Activated effector memory CD4-positive, alpha-beta T cell treated with Interleukin-2 at 50 U/mL for 16 hours (primary cell): ENCODE measurements around the gene CDC42BPA.
"Not testable (repeated sequence)": the region's sequence is repeated elsewhere in the genome, so short reads cannot be mapped to it uniquely, and the experiment has no call there.

Experiments used
- DNase-seq: peaks from one replicate; pipeline ENCODE4 v3.0.0-alpha.2; 2020

Gene CDC42BPA

GRCh38 chr1:227210604-227211003, 107.7 kb downstream of the CDC42BPA start:
- DNase-seq, result no peak

GRCh38 chr1:227197064-227197463, 121.2 kb downstream of the CDC42BPA start:
- no peak for DNase-seq

DNA sequence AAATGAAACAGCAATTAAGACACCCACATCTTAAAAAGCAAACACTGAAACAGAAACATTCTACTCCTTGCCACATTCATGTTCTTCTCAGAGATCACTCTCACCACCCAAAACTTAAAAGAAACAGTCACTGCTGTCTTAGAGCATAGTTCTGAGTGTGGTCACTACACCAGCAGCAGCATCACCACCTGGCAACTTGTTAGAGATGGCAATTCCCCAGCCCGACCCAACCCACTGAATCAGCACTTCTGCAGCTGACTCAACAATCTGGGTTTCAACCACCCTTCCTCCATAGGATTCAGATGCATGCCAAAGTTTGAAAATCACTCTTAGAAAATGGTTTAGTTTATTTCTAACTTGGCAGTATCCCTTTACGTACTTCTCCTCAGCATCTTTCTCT, 126.1 kb downstream of the CDC42BPA start:
- DNase-seq, result no peak

DNA sequence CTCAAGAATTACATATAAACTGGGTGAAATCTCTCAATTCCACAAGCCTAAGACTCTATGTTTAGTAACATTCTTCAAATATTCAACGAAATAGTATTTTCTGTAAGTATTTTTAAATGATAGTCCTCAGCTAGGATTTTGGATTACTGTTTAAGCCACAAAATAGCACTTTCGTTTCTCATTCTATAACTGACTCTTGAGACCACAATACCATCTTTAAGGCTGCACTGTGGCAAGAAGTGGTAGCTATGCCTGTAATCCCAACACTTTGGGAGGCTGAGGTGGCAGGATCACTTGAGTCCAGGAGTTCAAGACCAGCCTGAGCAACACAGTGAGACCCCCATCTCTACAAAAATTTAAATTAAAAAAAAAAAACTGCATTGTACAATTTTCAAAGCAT, 126.7 kb downstream of the CDC42BPA start:
- no peak for DNase-seq

DNA sequence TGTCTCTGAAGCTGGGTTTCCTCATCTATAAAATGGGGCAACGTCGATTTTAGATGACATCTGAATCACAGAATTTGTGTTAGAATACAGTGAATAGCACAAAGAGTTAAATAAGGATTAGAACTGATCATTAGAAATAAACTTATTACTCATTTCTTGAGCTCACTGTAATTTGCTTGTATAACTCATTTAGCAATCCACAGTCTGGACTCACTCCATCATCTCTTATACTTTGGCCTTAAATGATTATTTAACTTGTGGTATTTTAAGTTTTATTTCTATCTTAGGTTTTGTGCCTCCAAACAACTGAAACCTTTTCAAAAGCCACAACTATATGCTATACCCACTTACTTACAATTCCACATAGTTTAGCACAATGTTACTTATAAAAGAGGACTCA, 128.0 kb downstream of the CDC42BPA start:
- no peak for DNase-seq

DNA sequence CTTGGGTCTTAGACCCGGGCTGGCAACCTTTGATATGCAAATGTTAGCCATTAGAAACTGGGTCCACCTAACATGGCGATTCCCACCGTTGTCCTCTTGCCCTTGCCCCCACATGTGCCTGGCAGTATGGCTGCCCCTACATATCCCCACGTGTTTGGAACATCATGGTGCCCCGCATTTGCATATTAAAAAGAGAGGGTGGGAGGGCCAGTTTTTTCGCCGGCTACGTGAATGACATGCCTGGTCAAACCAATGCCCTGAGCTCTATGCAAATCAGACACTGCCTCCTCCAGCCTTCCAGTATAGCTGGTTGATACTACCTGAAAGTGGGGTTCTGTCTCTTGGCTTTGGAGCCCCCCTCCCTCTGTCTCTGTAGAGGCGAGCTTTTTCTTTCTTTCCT, 133.0 kb downstream of the CDC42BPA start:
- DNase-seq, result no peak

DNA sequence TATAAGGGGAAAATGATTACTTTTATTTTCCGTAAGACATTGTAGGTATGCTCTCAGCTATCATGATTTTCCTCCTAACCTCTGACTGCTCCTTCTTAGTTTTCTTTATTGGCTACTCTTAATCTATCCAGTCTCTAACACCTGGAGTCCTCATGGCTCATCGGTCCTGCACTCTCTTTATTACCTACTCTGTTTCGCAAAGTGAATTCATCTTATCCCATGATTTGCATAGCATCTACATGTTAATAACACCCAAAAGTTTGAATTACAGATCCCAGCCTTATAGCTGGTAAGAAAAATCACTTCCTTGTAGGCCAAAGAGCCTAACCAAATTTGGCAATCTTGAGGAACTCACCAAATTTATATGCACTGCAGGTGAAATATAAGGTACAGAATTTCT, 136.3 kb downstream of the CDC42BPA start:
- no peak for DNase-seq

DNA sequence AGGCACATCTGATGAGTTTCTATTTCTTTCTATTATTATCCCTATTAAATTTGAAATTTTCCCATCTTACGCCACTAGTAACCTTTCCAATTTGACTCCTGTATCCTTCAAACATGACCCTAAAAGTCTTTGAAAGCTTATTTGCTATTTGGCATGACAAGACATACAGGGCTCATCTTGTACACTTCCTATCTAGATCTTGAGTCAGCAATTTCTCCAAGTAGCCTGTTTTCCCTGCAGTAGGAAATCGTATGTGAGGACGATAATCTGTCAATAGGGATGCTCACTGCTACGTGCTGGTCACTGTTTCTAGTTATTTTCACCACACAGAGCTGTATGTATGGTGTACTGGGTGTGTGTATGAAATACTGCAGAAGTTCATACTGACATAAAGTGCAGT, 142.7 kb downstream of the CDC42BPA start:
- no peak for DNase-seq

DNA sequence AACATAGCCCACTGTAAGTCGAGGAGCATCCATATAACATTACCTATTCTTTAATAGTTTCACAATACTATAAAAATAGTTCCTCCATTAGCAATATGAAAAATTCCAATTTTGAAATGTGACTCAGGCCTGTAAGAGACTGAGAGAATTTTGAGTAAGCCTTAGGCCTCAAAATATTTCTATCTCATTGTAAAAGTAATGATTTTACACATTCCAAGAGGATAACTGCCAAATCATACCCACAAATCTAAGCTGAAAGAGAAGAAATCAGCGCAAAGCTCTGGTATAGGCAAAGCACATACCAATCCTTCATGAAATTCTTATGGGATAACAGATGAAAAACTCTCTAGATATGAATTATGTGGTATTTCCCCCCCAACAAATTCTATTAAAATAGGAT, 144.1 kb downstream of the CDC42BPA start:
- no peak for DNase-seq

- no peak for DNase-seq
Measured at GRCh38 chr1:227170361-227171166, 147.7 kb downstream of the CDC42BPA start.

GRCh38 chr1:227169343-227169742, 148.9 kb downstream of the CDC42BPA start:
- no peak for DNase-seq

DNA sequence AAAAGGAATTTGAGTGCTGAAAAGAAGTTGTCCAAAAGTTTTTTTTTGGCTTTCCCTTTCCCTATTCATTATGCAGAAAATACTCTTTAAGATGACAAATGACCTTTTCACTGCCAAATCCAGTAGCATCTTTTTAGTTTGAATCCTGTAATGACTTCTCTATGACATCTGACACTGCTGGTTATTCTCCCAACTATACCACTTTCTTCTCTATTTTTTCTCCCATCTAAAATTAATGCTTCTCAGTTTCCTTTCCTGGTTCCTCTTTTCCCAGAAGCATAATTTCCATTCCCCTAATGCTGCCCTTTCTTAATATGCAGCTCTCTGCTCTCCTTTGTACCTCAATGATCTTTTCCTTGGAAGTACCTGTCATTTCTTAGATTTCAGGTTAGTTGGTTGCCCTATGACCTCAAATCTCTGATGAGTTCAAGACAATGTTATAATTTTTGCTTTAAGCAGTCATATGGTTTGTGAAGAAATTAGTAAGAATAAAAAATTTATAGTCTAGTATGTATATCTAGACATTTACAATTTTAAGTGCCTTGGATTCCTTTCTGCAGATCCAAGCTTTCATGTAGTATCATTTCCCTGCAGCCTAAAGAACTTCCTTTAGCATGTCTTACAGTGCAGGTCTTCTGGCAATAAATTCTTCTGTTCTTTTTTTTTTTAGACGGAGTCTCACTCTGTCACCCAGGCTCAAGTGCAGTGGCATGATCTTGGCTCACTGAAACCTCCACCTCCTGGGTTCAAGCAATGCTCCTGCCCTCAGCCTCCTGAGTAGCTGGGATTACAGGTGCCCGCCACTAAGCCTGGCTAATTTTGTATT, 150.8 kb downstream of the CDC42BPA start:
- DNase-seq, result no peak

GRCh38 chr1:227166559-227166958, 151.7 kb downstream of the CDC42BPA start:
- DNase-seq, result no peak

- DNase-seq, result no peak
Measured at GRCh38 chr1:227161470-227161869, 156.8 kb downstream of the CDC42BPA start.

DNA sequence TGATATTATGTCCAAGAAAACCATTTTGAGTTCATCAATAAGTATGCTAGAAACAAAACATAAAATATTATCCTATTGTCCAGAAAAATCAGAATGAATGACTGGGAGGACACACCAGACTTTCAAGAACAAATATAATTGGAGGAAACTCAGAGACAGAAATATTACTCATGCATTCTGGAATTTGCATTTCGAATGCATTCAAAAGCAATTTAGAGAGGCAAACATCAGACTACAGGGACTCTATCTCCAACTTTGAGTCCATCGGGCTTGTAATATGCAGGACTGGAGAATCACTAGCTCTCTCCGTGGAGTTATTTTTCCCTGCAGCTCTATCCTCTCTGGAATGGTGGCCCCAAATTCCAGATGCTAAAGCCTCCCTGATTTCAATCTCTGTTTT, 161.8 kb downstream of the CDC42BPA start:
- no peak for DNase-seq

GRCh38 chr1:227155688-227156087, 162.6 kb downstream of the CDC42BPA start:
- DNase-seq, result no peak

DNA sequence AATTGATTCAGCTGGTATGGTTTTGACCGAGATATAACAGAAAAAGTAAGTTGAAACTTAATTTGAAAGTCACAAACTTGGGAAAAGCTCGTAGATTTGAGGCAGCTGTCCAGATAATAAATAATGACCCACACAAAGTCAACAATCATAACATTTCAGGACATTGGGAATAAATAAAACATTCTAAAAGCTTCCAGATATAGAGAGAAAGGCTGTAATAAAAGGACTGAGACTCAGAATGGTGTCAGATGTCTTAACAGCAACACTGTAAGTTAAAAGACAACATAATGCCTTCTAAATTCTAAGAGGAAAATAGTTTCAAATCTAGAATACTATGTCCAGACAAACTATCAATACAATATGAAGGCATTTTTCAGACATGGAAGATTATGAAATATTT, 163.3 kb downstream of the CDC42BPA start:
- DNase-seq, result no peak

GRCh38 chr1:227152525-227152924, 165.8 kb downstream of the CDC42BPA start:
- no peak for DNase-seq

- DNase-seq, result no peak
Measured at GRCh38 chr1:227140376-227140775, 177.9 kb downstream of the CDC42BPA start.

DNA sequence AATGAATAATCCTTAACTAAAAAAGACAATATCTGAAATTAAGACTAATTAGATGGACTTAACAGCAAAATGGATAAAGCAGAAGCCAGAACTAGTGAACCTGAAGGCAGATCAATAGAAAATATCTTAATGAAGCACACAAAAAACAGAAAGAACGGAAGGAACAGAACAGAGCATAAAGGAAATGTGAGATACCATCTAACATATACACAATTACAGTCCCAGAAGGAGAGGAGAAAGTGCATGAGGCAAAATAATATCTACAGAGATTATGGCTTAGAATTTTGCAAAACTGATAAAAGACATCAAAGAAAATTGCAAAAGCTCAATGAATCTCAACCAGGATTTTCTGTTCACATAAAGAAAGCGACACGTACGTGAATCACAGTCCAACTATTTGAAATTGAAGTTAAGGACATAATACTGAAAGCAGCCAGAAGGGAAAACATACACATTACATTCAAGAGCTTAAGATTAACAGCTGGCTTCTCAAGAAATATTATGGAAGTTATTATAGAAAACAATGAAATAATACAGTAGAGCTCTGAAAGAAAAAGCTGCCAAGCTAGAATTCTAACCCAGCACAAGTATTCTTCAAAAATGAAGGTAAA, 182.0 kb downstream of the CDC42BPA start:
- DNase-seq, result no peak

- DNase-seq, result no peak
Measured at GRCh38 chr1:227134686-227135314, 183.5 kb downstream of the CDC42BPA start.

GRCh38 chr1:227132695-227133094, 185.6 kb downstream of the CDC42BPA start:
- DNase-seq, result not testable (repeated sequence)

DNA sequence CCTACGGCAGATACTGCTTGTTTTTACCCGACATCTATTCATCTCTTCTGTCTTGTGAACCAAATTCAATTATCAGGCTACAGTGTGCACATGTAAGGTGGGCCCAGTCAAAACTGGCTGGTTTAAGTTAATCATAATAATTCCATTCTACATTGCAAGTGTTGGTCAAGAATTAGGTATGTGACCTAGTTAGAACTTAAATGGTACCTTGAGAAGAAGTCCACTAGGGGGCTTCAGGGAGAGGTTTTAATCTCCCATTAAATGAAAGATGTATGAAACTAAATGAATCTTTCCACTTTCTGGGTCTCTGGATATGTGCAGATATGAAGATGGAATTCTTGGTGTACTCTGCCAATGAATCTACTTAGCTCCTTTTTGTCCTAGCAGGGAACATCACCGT, 187.1 kb downstream of the CDC42BPA start:
- no peak for DNase-seq
